Tibial nerve (tissue), 4 donors: ENCODE results near the gene GRB2. TPM values are rescaled to one million over a fixed set of nuclear protein-coding genes. Genes with fewer than 3 reads are reported as not detected.
A peak's percentile ranks its signal among the peaks of the same experiment; 100 is the strongest.
"Not testable (repeated sequence)": the region's sequence is repeated elsewhere in the genome, so short reads cannot be mapped to it uniquely, and the experiment has no call there.

Experiments
- DNase-seq, 2 donors: peaks; one replicate each; pipeline ENCODE4 v3.0.0-alpha.2; 2019; ENCODE audit warnings: low spot score in 2 of 2
- H3K27ac ChIP-seq, 4 donors: fragments of 200-600 bp; sonication (generic) in 3 of 4; one replicate each; pipeline ENCODE4 v1.5.1; 2017 to 2019; ENCODE audit warnings: mild to moderate bottlenecking in 1 of 4
- H3K27me3 ChIP-seq, 2 donors: fragments of 200-600 bp; sonication (generic) in 1 of 2; one replicate each; pipeline versions ENCODE4 v1.5.1 to v1.6.0; 2017 to 2019
- H3K36me3 ChIP-seq, 3 donors: fragments of 200-600 bp; sonication (generic); one replicate each; pipeline ENCODE4 v1.5.1; 2018 to 2019
- H3K4me1 ChIP-seq, 4 donors: fragments of 200-600 bp; sonication (generic) in 3 of 4; one replicate each; pipeline ENCODE4 v1.5.1; 2017 to 2019
- H3K4me3 ChIP-seq, 4 donors: fragments of 200-600 bp; sonication (generic) in 3 of 4; one replicate each; pipeline ENCODE4 v1.5.1; 2017 to 2019; ENCODE audit warnings: mild to moderate bottlenecking in 1 of 4, moderate library complexity in 1 of 4
- H3K9me3 ChIP-seq, 4 donors: fragments of 200-600 bp; sonication (generic) in 3 of 4; one replicate each; pipeline ENCODE4 v1.5.1; 2017 to 2019
- EP300 ChIP-seq, 2 donors: sonication (generic); formaldehyde crosslinking; IDR thresholded peaks; one replicate each; pipeline ENCODE4 v1.6.1; 2017; ENCODE audit warnings: antibody characterized with exemption in 2 of 2, mild to moderate bottlenecking in 1 of 2
- POLR2A ChIP-seq, 2 donors: fragments of 450-650 bp; IDR thresholded peaks; one replicate each; pipeline ENCODE4 v1.6.1; 2017; ENCODE audit warnings: antibody characterized with exemption in 2 of 2, mild to moderate bottlenecking in 2 of 2, moderate library complexity in 2 of 2
- WGBS, 2 donors: methylation state at CpG; one replicate each; pipeline ENCODE4 v1.1.5; 2018; 5-methylcytosine and 5-hydroxymethylcytosine counted together
- total RNA-seq, 4 donors: library from RNA; depleted of rRNA; stranded (reverse); fragments of >200 nt; gene quantifications; one replicate each; pipeline ENCODE4 v1.1.0, GENCODE V29; 2016
- TF ChIP-seq, protein P1 (sequence below), 5 experiments: fragments of 200-600 bp in 3 of 5; fragments of 450-650 bp in 2 of 5; sonication (generic) in 3 of 5; IDR thresholded peaks; one replicate each; pipeline ENCODE4 v1.5.1; 2016 to 2019; ENCODE audit warnings: antibody characterized with exemption in 5 of 5, mild to moderate bottlenecking in 3 of 5, moderate library complexity in 2 of 5

GRB2 gene
- total RNA-seq, 4 donors from 2014 or later = 77.6 to 139 (median 133) TPM

DNA sequence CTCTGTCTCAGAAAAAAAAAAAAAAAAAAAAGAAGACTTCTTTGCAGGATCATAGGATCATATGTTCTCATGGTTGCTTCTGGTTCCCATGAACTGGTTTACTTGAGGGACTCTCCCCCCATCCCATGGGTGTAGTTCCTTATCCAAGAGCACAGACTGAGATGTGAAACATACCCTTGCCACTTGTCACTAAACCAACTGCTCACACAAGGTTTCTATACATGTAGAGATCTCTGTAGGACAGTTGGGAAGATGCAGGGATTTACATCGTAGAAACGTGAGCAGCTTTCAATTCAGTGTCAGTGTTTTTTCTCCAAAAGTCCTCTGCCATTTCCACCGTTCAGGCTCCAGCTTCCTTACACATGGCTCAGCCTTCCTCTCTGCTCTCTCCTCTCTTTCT is 39.8 kb upstream of the GRB2 start:
- WGBS, 2 donors = 78 to 88% methylated on average over 3 of the region's 3 CpGs
- Histone ChIP-seq H3K27me3 (no peaks in the 10 kb centered on the region), H3K27ac (no peak overlapping the region), H3K4me3 (no peak overlapping the region), H3K4me1 (peaks cover 0 to 3% (median 0%) of the 10 kb centered on the region in 4 donors), H3K36me3 (no peaks in the 10 kb centered on the region), H3K9me3 (no peaks in the 10 kb centered on the region)
- no peak for TF ChIP-seq EP300 (IDR thresholded peaks at IDR 0.05)
- TF ChIP-seq, protein P1, sequence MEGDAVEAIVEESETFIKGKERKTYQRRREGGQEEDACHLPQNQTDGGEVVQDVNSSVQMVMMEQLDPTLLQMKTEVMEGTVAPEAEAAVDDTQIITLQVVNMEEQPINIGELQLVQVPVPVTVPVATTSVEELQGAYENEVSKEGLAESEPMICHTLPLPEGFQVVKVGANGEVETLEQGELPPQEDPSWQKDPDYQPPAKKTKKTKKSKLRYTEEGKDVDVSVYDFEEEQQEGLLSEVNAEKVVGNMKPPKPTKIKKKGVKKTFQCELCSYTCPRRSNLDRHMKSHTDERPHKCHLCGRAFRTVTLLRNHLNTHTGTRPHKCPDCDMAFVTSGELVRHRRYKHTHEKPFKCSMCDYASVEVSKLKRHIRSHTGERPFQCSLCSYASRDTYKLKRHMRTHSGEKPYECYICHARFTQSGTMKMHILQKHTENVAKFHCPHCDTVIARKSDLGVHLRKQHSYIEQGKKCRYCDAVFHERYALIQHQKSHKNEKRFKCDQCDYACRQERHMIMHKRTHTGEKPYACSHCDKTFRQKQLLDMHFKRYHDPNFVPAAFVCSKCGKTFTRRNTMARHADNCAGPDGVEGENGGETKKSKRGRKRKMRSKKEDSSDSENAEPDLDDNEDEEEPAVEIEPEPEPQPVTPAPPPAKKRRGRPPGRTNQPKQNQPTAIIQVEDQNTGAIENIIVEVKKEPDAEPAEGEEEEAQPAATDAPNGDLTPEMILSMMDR (IDR thresholded peaks at IDR 0.05) = no peak
- TF ChIP-seq POLR2A (IDR thresholded peaks at IDR 0.05) = no peak
- DNase-seq = no peak

- peak overlapping the region in 2 of 4 donors; percentile 24 to 67 for H3K27ac ChIP-seq
- H3K4me1 ChIP-seq = peaks cover 0 to 3% (median 0%) of the 10 kb centered on the region in 4 donors
- H3K4me3 ChIP-seq = no peak overlapping the region
- no peaks in the 10 kb centered on the region for H3K9me3 ChIP-seq
- 77 to 85% methylated on average over 4 of the region's 4 CpGs for WGBS, 2 donors
- no peak for DNase-seq
- no peak for TF ChIP-seq EP300 (IDR thresholded peaks at IDR 0.05)
- TF ChIP-seq POLR2A (IDR thresholded peaks at IDR 0.05) = no peak
- TF ChIP-seq, protein P1 (IDR thresholded peaks at IDR 0.05) = no peak
- H3K27me3 ChIP-seq = no peaks in the 10 kb centered on the region
- H3K36me3 ChIP-seq = no peaks in the 10 kb centered on the region
Observed at GRCh38 chr17:75442168-75443103, 37.0 kb upstream of the GRB2 start.

GRCh38 chr17:75440738-75441448 is 35.4 kb upstream of the GRB2 start:
- no peak for DNase-seq
- Histone ChIP-seq H3K27ac (peak overlapping the region in 2 of 4 donors; percentile 49 to 57), H3K9me3 (no peaks in the 10 kb centered on the region), H3K4me1 (peaks cover 0 to 7% (median 0%) of the 10 kb centered on the region in 4 donors), H3K4me3 (no peak overlapping the region), H3K36me3 (no peaks in the 10 kb centered on the region), H3K27me3 (no peaks in the 10 kb centered on the region)
- TF ChIP-seq, protein P1 (IDR thresholded peaks at IDR 0.05) = no peak
- no peak for TF ChIP-seq POLR2A (IDR thresholded peaks at IDR 0.05)
- peak in 1 of 2 donors; percentile 25 for TF ChIP-seq EP300 (IDR thresholded peaks at IDR 0.05)
- 54 to 55% methylated on average over 10 of the region's 10 CpGs for WGBS, 2 donors

- Histone ChIP-seq H3K9me3 (no peaks in the 10 kb centered on the region), H3K36me3 (no peaks in the 10 kb centered on the region), H3K4me1 (peaks cover 0 to 10% (median 0%) of the 10 kb centered on the region in 4 donors), H3K27ac (no peak overlapping the region), H3K27me3 (no peaks in the 10 kb centered on the region), H3K4me3 (no peak overlapping the region)
- WGBS, 2 donors = 89 to 98% methylated on average over 2 of the region's 2 CpGs
- no peak for DNase-seq
- TF ChIP-seq EP300 (IDR thresholded peaks at IDR 0.05) (no peak), POLR2A (IDR thresholded peaks at IDR 0.05) (no peak)
- TF ChIP-seq, protein P1 (IDR thresholded peaks at IDR 0.05) = no peak
Observed at GRCh38 chr17:75439287-75439686, 33.8 kb upstream of the GRB2 start.

- H3K27me3 ChIP-seq, H3K27ac ChIP-seq, H3K36me3 ChIP-seq, H3K4me3 ChIP-seq, DNase-seq, H3K9me3 ChIP-seq: not testable (repeated sequence)
- H3K4me1 ChIP-seq = peaks cover 0 to 10% (median 0%) of the 10 kb centered on the region in 4 donors
- WGBS, 2 donors = 85 to 87% methylated on average over 8 of the region's 8 CpGs
Observed at GRCh38 chr17:75437404-75437803, 31.9 kb upstream of the GRB2 start.

- H3K4me3 ChIP-seq, H3K9me3 ChIP-seq, DNase-seq, H3K36me3 ChIP-seq, H3K27ac ChIP-seq, H3K27me3 ChIP-seq: not testable (repeated sequence)
- peaks cover 0 to 22% (median 2%) of the 10 kb centered on the region in 4 donors for H3K4me1 ChIP-seq
- 92 to 93% methylated on average over 6 of the region's 6 CpGs for WGBS, 2 donors
Observed at GRCh38 chr17:75434433-75434832, 29.0 kb upstream of the GRB2 start.
